Smooth muscle cell of trachea (primary cell): ENCODE data around the gene ZBTB12. TPM values are rescaled to one million over a fixed set of nuclear protein-coding genes. Genes with fewer than 3 reads are reported as not detected.

Experiments
- total RNA-seq: library from RNA; depleted of rRNA; stranded (reverse); fragments of >200 nt; gene quantifications from 2 replicates; pipeline ENCODE4 v1.2.1, GENCODE V29; 2014

ZBTB12 gene
- total RNA-seq: 3.8 and 9.8 TPM in 2 replicates

GRCh38 chr6:31901953-31902643 lies at the start of gene ZBTB12:
ZBTB12 (minus strand) TSS chr6:31902086; CDS start chr6:31901305, 781 bp downstream.

GRCh38 chr6:31945507-31946369 lies 43.9 kb upstream of the ZBTB12 start, which contains the start of gene CFB:
CFB (plus strand) TSS chr6:31946095; CDS start chr6:31946222, 127 bp downstream.

GRCh38 chr6:31927242-31927862 lies 25.5 kb upstream of the ZBTB12 start, which contains the start of gene C2:
C2 (plus strand) TSS chr6:31927717; CDS start chr6:31927753, 36 bp downstream.

GRCh38 chr6:31897612-31898382 lies 4.1 kb downstream of the ZBTB12 start, which contains the start of gene EHMT2:
EHMT2 (minus strand) TSS chr6:31897698; CDS start chr6:31897677, 21 bp downstream.

GRCh38 chr6:31878726-31879125 lies 23.2 kb downstream of the ZBTB12 start, which contains the start of gene SLC44A4:
SLC44A4 (minus strand) TSS chr6:31878997; CDS start chr6:31878980, 17 bp downstream.

GRCh38 chr6:31862344-31863235 lies 39.3 kb downstream of the ZBTB12 start, which contains the start of gene NEU1:
NEU1 (minus strand) TSS chr6:31862821; CDS start chr6:31862776, 45 bp downstream.

Other genes with a start within 250 kb of the ZBTB12 start
- gene BAG6, start 249.4 kb downstream of the ZBTB12 start, total RNA-seq: 171 and 206 TPM in 2 replicates
- 1.0 and 1.3 TPM in 2 replicates for gene APOM, start 246.2 kb downstream of the ZBTB12 start, total RNA-seq
- gene C6orf47, start 241.3 kb downstream of the ZBTB12 start, total RNA-seq: 21.7 and 24.8 TPM in 2 replicates
- gene GPANK1, start 237.1 kb downstream of the ZBTB12 start, total RNA-seq: 13.2 and 20.9 TPM in 2 replicates
- gene CSNK2B, start 236.0 kb downstream of the ZBTB12 start, total RNA-seq: 112 and 124 TPM in 2 replicates
- gene LY6G5B, start 232.1 kb downstream of the ZBTB12 start, total RNA-seq: 3.2 and 3.8 TPM in 2 replicates
- gene LY6G5C, start 221.0 kb downstream of the ZBTB12 start, total RNA-seq: 0.66 and 0.73 TPM in 2 replicates
- gene ABHD16A, start 198.8 kb downstream of the ZBTB12 start, total RNA-seq: 47.6 and 58.2 TPM in 2 replicates
- not detected in 2 replicates for gene LY6G6F, start 195.2 kb downstream of the ZBTB12 start, total RNA-seq
- not detected in 2 replicates for gene LY6G6D, start 186.7 kb downstream of the ZBTB12 start, total RNA-seq
- gene LY6G6C, start 180.3 kb downstream of the ZBTB12 start, total RNA-seq: not detected in 2 replicates
- gene MPIG6B, start 178.7 kb downstream of the ZBTB12 start, total RNA-seq: not detected in 2 replicates
- 93.8 and 161 TPM in 2 replicates for gene DDAH2, start 172.8 kb downstream of the ZBTB12 start, total RNA-seq
- 662 and 1,073 TPM in 2 replicates for gene CLIC1, start 165.6 kb downstream of the ZBTB12 start, total RNA-seq
- gene MSH5, start 162.1 kb downstream of the ZBTB12 start, total RNA-seq: 5.8 and 15.9 TPM in 2 replicates
- gene SAPCD1, start 139.4 kb downstream of the ZBTB12 start, total RNA-seq: 1.3 and 1.9 TPM in 2 replicates
- gene VWA7, start 124.8 kb downstream of the ZBTB12 start, total RNA-seq: 0.50 and 1.2 TPM in 2 replicates
- 60.0 and 75.2 TPM in 2 replicates for gene VARS1, start 106.3 kb downstream of the ZBTB12 start, total RNA-seq
- 19.4 and 39.1 TPM in 2 replicates for gene LSM2, start 95.1 kb downstream of the ZBTB12 start, total RNA-seq
- 1.5 TPM in 2 replicates for gene HSPA1L, start 86.8 kb downstream of the ZBTB12 start, total RNA-seq
- 98.0 and 168 TPM in 2 replicates for gene HSPA1A, start 86.5 kb downstream of the ZBTB12 start, total RNA-seq
- 140 and 202 TPM in 2 replicates for gene HSPA1B, start 74.3 kb downstream of the ZBTB12 start, total RNA-seq
- 80.6 and 120 TPM in 2 replicates for gene NEU1, start 39.3 kb downstream of the ZBTB12 start, total RNA-seq
- 0.17 TPM in 1 of 2 replicates, not detected in the other for gene SLC44A4, start 23.1 kb downstream of the ZBTB12 start, total RNA-seq
- 62.0 and 93.5 TPM in 2 replicates for gene EHMT2, start 4.4 kb downstream of the ZBTB12 start, total RNA-seq
- gene C2, start 25.6 kb upstream of the ZBTB12 start, total RNA-seq: 2.8 and 13.1 TPM in 2 replicates
- 24.1 and 45.0 TPM in 2 replicates for gene CFB, start 44.0 kb upstream of the ZBTB12 start, total RNA-seq
- 108 and 168 TPM in 2 replicates for gene NELFE, start 56.9 kb upstream of the ZBTB12 start, total RNA-seq
- 57.7 and 89.3 TPM in 2 replicates for gene SKIC2, start 57.1 kb upstream of the ZBTB12 start, total RNA-seq
- 12.8 and 15.1 TPM in 2 replicates for gene DXO, start 70.1 kb upstream of the ZBTB12 start, total RNA-seq
- gene C4A, start 80.0 kb upstream of the ZBTB12 start, total RNA-seq: 4.1 and 11.6 TPM in 2 replicates
- 6.4 and 6.8 TPM in 2 replicates for gene C4B, start 112.7 kb upstream of the ZBTB12 start, total RNA-seq
- 0.17 and 0.44 TPM in 2 replicates for gene CYP21A2, start 136.3 kb upstream of the ZBTB12 start, total RNA-seq
- gene TNXB, start 207.3 kb upstream of the ZBTB12 start, total RNA-seq: 7.7 and 77.6 TPM in 2 replicates
- gene ATF6B, start 226.2 kb upstream of the ZBTB12 start, total RNA-seq: 20.8 and 27.2 TPM in 2 replicates
- gene FKBPL, start 228.2 kb upstream of the ZBTB12 start, total RNA-seq: 6.7 and 6.8 TPM in 2 replicates
- gene PRRT1, start 249.9 kb upstream of the ZBTB12 start, total RNA-seq: 0.33 and 0.44 TPM in 2 replicates